DND-41 (cell line): Measurements from ENCODE around the gene CIAO3.

Experiments
- CTCF ChIP-seq: IDR thresholded peaks from 2 replicates; pipeline ENCODE4 v1.5.1; 2012; ENCODE audit warnings: borderline replicate concordance, low read length, moderate library complexity, mild to moderate bottlenecking; ENCODE audit not compliant: poor library complexity, severe bottlenecking; ENCODE audit errors: extremely low read depth
- EZH2 ChIP-seq: IDR thresholded peaks from 3 replicates; pipeline ENCODE4 v1.6.1; 2012; ENCODE audit warnings: borderline replicate concordance, low read depth, mild to moderate bottlenecking, moderate library complexity, low read length, inconsistent platforms; ENCODE audit not compliant: severe bottlenecking

DNA sequence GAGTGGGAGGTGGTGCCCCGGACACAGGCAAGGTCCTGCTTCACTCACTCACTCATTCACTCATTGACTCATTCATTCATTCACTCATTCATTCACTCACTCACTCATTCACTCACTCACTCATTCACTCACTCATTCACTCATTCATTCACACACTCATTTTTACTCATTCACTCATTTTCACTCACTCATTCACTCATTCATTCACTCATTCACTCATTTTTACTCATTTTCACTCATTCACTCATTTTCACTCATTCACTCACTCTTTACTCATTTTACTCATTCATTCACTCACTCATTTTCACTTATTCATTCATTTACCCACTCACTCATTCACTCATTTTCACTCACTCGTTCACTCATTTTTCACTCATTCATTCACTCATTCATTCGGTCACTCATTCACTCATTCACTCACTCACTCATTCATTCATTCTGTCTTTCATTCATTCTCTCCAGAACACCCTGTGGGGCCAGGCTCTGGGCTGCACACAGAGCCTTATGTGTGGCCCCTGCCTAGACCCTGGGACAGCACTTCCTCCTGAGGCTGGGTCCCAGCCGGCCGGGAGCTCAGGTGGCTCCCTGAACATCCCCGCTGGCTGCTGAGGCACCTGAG lies 38.2 kb upstream of the CIAO3 start:
- TF ChIP-seq CTCF (no peak), EZH2 (no peak)
